Activated CD4-positive, alpha-beta T cell treated with anti-CD3 and anti-CD28 coated beads, Interleukin-2, Interleukin-6, amounts not matched to agents 100 ng/mL and 50 ng/mL, durations not matched to agents 16 hours and 8 hours (primary cell): ENCODE data around the gene NTSR1.

Experiments
- DNase-seq: peaks from one replicate; pipeline ENCODE4 v3.0.0-alpha.2; 2020

Gene NTSR1

DNA sequence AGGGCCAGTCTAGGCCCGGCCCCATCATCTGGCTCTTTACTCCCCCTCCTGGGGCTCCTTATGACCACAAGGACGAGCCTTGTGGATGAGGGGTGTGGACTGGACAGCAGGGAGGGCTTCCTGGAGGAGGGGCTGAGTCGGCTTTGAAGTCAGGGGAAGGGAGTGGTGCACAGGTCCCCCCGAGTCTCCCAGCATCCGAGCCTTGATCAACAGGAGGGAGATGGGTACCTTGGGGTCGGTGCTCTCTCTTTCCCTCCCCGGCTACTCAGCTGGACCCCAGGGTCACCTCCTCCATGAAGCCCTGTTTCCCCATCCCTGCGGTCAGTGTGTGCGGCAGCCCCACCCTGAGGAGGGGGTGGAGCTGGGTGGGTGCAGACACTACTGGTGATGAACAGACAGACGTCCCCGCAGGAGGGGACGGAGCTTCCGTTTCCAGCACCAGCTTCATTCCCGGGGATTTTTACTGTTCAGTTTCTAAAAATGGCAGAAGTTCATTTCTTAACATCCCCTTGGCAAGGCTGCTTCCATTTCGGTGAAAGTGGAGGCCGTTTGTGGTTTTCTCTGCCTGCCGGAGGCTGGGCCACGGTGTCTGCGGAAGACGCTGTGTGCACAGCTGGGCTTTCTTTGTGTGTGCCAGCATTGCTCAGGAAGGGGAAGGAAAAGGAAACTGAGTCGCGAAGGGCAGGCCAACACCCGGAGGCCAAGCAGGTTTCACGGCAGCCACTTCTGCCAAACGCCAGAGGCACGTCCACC lies 19.6 kb downstream of the NTSR1 start:
- peak; percentile 22 for DNase-seq

DNA sequence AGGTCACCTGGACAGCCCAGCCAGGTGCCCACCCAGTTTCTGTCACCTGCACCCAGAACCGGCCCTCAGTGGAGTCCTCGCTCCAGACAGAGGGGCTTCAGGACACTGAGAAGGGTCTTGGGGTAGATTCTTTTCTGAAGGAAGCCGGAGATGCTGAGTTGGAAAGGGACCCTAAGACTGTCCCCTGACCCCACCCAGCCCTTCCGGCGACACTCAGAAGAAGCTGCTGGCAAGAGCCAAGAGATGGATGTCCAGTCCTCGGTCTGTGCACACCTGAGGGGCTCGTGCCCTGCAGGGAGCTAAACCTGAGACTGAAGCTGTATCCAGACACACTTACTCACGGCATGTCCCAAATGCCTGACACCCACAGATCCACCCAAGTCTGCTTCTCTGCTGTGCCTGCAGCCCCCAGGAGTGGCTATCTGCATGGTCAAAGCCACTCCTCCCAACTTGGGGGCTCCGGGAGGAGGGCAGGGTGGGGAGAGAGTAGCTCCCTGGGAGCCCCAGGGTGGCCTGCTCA lies 20.2 kb downstream of the NTSR1 start:
- no peak for DNase-seq

DNA sequence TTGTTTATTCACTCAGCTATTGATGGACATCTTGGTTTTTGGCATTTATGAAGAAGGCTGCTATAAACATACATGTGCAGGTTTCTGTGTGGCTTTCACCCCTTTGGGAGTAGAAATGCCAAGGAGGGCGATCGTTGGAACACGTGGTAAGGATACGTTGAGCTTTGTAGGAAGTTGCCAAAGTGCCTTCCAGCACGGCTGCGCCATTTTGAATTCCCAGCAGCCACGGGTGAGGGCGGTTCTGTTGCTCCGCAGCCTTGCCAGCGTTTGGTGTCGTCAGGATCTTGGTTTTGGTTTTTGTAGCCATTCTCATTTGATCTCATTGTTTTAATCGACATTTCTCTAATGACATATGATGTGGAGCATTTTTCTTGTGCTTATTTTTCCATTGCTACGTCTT lies 21.8 kb downstream of the NTSR1 start:
- DNase-seq: no peak

DNA sequence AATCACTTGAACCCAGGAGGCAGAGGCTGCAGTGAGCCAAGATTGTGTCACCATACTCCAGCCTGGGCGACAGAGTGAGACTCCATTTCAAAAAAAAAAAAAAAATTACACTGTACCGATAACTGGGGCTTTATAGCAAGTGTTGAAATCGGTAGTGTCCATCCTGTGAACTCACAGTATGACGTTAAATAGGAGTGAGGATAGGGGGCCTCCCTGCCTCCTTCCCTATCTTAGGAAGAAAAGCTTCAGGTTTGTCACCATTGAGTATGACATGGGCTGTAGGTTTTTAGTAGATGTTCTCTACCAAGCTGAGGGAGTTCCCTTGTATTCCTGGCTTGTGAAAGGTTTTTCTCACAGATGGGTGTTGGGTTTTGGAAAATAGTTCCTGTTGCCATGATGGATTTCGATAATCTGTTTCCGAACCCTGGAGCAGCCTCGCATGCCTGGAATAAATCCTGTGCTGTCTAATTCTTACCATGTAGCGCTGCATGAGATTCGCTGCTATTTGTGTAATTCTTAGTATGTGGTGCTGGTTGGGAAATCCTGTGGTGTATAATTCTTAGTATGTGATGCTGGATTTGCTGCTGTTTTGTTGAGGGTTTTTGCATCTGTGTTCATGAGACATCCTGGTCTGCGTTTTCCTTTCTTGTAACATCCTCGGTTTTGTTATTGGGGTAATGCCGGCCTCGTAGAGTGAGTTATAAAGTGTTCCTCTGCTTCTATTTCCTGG lies 23.6 kb downstream of the NTSR1 start:
- no peak for DNase-seq

DNA sequence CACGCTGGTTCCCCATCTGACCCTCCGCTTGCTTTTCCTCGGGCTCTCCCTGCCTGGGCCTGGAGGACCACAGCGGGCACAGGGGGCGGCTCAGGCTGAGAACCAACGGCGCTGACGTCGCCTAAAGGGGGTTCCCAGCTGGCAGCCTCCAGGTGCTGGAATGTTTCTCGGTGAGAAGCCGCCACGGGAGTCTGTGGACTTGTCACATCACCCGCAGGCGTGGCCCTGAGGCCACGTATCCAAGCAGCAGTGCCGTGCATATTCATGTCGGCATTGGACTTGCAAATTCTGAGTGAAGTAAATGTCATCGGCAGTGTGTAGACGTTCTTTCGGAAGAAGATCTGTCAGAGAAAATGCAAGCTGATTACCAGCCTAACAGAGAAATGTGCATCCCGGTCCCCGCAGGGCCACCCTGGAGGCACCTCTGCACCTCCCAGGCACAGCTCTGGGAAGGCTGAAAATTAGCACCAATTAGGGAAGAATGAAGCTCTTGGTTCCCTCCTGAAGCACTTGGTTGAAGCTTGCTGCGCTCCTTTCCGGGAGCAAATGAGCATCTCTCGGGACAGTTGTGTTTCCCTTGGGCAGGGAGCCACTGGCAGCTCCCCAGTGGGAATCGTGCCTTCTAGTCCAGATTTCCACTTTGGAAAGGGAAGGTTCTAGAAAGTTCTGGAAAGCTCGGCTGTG lies 24.3 kb downstream of the NTSR1 start:
- no peak for DNase-seq

DNA sequence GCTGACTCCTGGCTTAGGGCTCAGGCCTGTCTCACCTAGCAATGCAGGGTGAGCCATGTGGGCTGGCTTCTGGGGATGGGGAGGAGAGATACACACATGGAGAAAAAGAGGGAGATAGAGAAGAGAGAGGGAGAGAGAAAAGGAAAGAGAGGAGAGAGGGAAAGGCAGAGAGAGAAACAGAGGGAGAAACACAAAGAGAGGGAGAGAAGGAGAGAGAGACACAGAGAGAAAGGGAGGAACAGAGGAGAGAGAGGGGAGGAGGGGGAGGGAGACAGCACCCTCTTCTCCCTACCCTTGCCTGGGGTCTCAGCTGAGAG lies 24.8 kb downstream of the NTSR1 start:
- DNase-seq: no peak

DNA sequence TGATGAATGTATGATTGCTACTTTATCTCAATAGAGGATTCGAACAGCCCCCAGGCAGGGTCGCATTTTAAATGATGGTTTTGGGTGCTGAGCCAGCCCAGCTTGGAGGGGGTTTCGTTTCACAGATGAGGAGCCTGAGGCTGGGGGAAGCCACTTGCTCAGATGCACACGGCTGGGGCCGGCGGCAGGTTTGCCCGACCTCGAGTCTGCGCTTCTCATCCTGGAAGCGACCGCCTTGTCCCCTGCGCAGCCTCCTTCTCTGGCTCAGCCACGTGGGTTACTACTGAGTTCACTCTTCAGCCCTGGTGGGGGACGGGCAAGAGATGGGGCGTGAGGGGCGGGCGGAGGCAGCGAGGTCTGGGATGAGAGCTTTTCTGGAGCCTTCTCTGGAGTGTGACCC lies 25.3 kb downstream of the NTSR1 start:
- no peak for DNase-seq

DNA sequence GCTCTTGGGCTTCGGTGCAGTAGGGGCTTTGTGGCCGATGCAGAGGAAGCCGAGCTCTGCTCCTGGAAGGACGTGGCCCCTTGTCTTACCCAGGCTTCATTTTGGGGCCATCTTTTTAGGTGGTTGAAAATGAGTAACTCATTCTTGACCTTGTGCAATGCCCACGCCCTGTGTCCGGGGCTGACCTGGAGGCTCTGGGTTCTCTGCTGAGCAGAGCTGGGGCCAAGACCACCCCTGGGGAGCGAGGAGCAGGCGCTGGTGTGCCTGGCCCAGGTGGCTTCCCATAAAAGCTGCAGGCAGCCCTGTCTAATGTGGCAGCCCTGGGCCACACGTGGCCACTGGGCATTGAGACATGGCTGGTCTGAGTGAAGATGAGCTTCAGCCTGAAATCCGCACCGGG lies 25.7 kb downstream of the NTSR1 start:
- no peak for DNase-seq

DNA sequence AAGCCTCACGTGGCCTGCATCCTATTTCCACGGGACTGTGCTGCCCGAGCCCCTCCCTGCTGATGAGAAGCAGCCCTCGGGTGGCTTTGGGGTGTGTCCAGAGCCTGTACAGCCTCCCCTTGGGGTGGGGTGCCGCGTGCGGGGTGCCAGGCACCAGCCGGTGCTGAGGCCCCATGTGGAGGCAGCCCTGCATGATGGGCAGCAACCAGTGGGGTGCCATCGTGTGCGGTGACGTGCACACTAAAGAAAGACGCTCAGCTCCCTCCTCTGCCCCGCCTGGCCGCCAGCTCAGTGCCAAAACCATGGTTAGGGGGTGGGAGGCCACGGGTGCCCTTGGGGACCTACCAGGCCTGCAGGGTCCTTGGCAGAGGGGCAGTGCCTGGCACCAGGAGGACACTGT lies 26.2 kb downstream of the NTSR1 start:
- DNase-seq: no peak

DNA sequence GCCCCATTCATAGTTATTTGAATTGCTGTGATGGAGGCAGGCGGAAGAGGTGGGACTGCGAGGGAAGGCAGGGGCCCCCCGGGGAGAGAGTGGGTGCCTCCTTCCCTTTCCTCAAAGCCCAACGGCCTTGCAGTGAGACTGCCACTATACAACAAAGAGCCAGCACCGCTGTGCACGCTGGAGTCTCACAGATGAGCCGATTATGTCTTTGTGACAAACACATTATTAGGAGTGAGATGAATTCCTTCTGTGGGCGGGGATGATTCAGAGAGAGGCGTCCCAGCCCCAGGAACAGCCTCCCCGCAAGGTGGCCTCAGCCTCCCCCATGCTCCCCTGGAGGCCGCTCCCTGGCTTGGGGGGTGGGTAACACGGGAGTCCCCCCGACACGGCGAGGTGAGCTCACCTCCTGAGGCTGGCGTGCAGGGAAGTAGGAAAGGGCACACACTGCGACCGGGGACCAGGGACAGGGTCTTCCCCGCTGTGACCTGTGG lies 26.7 kb downstream of the NTSR1 start:
- DNase-seq: no peak

DNA sequence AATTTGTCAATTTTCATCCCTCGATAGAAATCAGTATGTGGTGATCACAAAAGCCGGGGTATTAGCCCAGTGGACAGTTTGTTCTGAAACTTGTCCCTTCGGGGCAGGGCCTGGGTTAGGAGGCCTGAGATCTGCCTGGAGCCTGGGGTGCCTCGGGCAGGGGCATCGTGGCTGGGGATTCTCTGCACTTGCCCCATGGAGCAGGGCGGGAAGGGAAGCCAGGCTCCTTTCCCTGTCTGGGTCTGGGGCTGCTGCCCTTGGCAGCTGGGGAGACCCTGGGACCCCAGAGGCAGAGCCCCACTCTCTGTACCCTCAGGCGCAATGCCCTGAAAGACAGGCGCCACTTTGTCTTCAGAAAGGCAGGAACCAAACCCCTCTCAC lies 27.4 kb downstream of the NTSR1 start:
- no peak for DNase-seq

DNA sequence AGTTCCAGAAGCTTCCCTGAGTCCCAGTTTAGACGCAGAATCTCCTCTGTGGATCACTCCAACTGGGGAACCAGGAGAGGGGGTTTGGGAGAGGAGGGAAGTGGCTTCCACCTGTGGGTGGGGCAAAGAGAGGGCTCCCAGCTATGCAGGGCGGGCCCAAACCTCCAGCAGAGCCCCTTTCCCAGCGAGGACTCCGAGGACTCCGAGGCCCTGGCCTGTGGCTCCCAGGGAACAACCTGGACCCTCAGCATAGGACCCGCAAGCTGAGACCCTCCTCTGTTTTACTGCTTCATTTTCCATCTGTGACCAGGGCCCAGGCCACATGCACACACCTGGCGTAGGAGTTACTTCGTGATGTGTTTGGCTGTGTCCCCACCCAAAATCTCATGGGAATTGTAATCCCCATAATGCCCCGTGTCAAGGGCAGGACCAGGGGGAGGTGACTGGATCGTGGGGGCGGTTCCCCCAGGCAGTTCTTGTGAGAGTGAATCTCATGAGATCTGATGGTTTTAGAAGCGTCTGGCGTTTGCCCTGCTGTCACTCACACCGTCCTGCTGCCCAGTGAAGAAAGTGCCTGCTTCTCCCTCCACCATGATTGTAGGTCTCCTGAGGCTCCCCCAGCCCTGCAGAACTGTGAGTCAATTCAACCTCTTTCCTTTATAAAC lies 27.9 kb downstream of the NTSR1 start:
- no peak for DNase-seq

DNA sequence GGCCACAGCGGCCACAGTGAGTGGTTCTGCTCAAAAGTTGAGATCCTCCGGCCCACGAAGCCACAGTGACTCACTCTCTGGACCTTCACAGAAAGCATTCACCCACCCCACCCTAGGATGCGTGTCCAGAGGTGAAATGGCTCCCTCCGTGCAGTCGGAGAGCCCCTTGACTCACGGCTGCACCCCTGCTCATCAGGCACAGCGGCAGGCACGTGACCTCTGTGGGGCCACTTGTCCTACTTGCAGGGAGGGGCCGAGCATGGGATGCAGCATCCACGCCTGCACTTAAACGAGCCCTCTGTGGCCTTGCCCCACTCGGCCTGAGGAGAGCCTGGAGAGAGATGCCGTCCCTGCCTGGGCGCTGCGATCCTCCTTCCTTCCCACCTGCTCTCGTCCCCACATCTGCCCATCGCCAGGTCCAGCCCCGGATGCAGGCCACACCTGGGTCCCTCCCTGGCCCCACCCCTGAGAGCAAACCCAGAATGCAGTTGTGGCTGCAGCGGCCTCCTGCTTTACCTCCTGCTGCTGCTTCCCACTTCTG lies 28.7 kb downstream of the NTSR1 start:
- no peak for DNase-seq

DNA sequence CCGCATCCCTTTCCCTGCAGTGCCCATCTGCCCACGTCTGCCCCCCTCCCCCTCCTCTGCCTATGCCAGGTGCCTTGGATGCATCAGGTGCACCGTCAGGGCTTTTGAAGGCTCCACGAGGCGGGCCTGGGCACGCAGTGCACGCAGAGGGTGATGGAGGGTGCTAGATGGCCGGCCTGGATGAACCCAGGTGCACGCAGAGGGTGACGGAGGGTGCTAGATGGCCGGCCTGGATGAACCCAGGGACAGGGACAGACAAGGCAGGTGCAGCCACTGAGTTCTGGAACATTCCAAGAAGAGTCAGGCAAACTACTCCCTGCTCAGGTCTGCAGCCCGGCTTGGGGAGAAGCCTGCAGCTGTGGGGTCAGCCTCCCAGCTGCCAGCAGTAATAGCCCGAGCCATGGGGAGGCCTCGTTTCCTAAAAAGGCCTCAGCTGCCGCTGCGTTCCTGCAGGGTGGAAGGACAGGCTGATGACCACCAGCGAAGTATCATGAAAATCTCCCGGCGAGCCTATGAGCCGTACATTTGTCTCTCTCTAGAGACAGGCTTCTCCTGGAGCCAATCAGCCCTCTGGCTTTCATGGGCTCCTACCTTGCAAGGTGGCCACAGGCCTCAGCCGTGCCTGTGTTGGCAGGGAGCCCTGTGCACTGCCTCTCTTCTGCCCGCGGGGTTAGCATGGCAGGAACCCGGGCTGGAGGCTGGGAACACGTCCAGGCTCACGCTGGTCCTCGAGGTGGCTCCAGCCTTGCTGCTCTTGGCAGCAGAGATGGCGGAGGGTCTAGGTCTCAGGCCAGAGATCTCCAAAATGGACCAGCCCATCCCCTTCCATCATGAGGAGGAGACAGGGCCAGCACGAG lies 29.6 kb downstream of the NTSR1 start:
- no peak for DNase-seq

DNA sequence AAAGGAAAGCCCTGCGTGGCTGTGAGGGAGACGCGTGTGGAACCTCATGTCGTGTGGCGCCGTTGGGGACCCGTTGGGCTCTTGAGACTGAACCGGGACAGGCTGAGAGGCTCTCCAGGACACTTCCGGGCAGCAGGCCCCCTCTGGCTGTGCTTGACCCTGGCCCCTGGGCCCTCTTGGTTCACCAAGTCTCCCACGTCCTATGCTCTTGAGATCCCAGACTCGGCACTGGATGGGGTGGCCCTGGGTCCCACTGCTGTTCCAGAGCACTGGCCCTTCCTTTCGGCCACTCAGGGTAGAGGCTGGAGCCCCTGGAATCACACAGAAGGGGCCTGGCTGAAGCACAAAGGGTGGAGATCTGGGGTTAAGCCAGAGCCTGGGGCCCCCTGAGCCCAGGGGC lies 30.4 kb downstream of the NTSR1 start:
- DNase-seq: no peak

DNA sequence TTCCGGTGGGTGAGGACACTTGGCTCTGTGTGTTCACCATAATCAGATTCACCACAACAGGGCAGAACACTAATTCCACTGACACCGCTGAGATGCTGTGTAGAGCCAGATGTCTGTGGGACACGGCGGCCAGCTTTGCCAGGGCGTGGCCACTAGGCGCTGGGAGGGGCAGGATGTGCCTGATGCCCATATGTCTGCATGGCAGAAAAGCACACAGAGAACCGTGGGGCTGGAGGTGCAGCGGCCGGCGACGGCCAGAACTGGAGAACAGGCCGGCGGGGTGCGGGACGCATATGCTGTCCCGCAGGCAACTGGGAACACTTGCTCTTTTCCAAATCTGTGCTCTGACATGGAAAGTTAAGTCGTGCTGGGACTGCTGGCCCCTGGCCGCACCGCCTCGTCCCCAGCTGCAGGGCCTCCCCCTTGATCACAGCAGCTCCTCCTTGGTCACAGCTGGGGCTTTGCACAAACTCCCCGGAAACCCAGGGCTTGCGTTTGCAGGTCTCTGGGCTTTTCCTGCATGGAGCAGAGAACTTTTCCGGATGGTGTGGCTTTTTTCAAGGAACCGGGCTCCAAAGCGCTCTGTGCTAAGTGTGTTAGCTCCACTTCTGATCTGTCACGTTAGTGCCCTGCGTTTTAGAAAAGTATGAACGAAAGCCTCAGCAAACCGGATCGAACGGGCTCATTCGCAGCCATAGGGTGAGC lies 31.1 kb downstream of the NTSR1 start:
- peak; percentile 70 for DNase-seq

DNA sequence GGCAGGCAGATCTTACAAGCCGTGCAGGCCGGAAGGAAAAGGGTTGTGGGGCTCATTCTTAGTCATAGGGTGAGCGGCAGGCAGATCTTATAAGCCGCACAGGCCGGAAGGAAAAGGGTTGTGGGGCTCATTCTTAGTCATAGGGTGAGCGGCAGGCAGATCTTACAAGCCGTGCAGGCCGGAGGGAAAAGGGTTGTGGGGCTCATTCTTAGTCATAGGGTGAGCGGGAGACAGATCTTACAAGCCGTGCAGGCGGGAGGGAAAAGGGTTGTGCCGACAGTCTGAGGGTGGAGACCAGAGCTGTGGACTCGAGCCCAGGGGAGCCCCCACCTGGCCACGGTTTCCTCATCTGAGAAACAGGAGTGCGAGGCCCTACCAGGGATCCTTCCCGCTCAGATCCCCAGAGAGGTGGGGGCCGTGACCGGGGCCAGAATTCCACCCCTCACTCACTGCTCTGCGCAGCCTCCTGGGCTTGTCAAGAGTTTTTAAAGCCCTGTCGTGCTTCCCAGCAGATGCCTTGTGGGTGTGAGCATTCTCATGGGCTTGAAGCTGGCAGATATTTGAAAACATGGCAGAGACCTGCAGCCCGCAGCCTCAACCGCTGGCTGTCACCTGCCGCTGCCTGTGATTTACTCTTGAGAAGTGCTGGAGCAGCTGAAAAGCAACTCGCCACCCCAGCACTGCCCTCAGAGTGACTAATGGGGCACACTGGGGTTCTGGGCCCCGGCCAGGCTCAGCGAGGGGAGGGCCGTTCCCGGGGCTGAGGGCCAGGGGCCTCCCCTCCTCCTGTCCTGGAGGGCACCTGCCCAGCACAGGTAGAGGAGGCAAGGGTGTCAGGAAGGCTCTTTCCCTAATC lies 31.9 kb downstream of the NTSR1 start:
- peak; percentile 95 for DNase-seq

DNA sequence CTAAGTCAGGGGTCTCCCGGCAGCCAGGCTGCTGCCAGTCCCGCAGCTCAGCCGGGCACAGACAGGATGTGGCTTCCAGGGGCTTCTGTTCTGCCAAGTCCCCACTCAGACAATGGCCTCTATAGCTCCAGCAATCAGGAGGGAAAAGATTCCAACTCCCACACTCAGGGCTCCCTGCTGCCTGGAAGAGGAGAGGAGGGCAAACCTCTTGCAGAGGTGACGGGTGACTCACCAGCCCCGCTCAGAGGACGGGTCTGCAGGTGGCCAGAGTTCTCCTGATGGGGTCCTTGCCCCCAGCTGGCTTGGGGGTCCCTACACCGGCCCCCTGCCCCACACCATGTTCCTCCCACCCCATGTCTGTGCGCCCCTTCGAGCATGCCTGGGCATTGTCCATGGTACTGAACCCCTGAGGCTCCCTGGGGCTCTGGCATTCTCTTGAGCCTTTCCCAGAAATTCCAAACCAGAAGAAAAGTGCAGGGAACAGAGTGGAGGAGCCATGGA lies 32.6 kb downstream of the NTSR1 start:
- no peak for DNase-seq

DNA sequence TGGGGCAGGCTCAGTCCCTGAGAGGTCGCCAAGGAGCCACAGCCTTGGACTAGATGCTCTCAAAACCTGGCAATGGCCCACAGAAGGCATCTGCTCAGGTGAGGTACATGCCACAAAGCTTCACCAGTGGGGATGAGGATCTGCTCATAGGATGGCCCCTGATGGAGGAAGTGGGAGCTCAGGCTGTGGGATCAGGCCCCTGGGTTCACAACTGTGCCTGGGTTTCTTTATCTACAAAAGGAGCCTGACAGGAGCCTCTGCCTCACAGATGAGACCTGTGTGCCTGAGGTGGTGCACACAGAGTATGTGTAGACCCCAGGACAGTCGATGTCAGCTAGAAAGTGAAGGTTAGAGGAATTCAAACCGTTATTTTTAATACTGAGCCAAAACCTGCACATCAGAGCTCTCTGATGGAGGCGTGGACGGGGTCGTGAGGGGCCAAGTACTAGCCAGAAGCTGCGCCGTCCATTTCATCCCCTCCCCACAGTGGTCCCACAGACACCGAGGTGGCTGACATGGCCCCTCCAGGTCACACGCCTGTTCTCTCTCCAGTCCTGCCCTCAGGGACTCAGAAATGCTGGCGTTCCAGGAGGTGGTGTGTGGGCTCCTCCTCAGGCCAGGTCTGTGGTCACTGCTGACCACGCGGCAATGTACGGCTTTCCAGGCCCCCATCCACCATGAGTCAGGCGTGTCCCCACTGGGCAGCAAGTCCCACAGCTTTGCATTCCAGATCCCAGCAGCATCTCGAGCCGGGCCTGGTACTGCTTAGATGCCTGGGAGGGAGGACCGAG lies 33.3 kb downstream of the NTSR1 start:
- no peak for DNase-seq
